ENCODE data around the gene ERC2. TPM values are rescaled to one million over a fixed set of nuclear protein-coding genes. Genes with fewer than 3 reads are reported as not detected.

The ERC2 gene
- total and polyA plus RNA-seq, 2 donors (not counting 3 experiments of a cell fraction or from before 2014, with no cell fraction given): 5.6 to 15.5 TPM

DNA sequence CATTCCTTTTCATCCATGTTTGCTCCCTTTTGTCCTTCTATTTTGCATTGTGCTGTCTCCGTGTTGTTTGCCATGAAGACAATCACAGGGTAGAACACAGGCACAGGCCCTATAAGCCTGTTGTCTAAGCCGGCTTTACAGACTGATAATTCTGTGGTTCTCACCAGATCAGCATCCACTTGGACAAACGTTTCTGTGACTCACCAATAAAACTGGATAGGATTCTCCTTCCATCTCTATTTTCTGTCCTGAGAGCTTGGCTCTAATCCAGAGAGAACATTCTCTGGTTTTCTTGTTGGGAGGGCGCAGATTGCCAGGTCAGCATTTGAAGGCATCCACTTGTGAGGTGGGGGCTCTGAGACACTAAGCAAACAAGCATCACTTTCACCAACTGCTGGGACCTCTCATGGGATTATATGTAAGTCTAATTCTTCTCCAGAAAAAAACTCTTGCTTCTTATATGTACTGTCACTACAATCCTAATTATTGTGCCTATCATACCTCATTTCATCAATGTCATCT lies 101.6 kb downstream of the ERC2 start:
- H3K4me2 ChIP-seq (ENCODE audit: insufficient read depth, low read length): no peak overlapping the region

More for the DNA sequence above, 101.6 kb downstream of the ERC2 start:
- dilution Hi-C loops (cut with MboI; ENCODE audit: extremely low pct_ligation_motif_present, low sequenced_read_pairs): no loop called here
- H3K9me1 ChIP-seq (replicated peaks; ENCODE audit: control insufficient read depth, extremely low read depth, insufficient read depth, low read length): no peaks in the 10 kb centered on the region
- no peaks in the 10 kb centered on the region for H3K4me1 ChIP-seq (ENCODE audit: control insufficient read depth, extremely low read depth, insufficient read depth, low read length)
- DNase-seq (ENCODE audit: low read depth, low spot score): no peak
- H3K79me2 ChIP-seq (ENCODE audit: control insufficient read depth, insufficient read depth, low read length): no peaks in the 10 kb centered on the region
- no peaks in the 10 kb centered on the region for H3K36me3 ChIP-seq (ENCODE audit: control insufficient read depth in 2 of 2, extremely low read depth in 1 of 2, insufficient read depth in 2 of 2, low read length in 2 of 2)
- H2AFZ ChIP-seq (ENCODE audit: low read depth, low read length): no peak overlapping the region
- no peaks in the 10 kb centered on the region for H3K27me3 ChIP-seq (ENCODE audit: control insufficient read depth in 2 of 2, insufficient read depth in 2 of 2, low read length in 2 of 2)
- no TSS peak for BruUV-seq (replicated peaks)
- H3K4me3 ChIP-seq (replicated peaks in 1 of 3; ENCODE audit: insufficient read depth in 1 of 3, low read depth in 1 of 3, low read length in 3 of 3): no peak overlapping the region
- H4K20me1 ChIP-seq (replicated peaks; ENCODE audit: control insufficient read depth, extremely low read depth, insufficient read depth, low read length): no peaks in the 10 kb centered on the region
- TF ChIP-seq POLR2AphosphoS5 (IDR thresholded peaks at IDR 0.05; ENCODE audit: insufficient read depth, low read depth, low read length) (no peak), JUN (IDR thresholded peaks at IDR 0.05; ENCODE audit: borderline replicate concordance, insufficient read depth, insufficient read length, low read depth) (no peak), EZH2 (IDR thresholded peaks at IDR 0.05; ENCODE audit: borderline replicate concordance, low read depth, low read length, severe bottlenecking) (no peak), MYC (IDR thresholded peaks at IDR 0.05; ENCODE audit: low read depth, low read length) (no peak)
- TF ChIP-seq, protein P1, sequence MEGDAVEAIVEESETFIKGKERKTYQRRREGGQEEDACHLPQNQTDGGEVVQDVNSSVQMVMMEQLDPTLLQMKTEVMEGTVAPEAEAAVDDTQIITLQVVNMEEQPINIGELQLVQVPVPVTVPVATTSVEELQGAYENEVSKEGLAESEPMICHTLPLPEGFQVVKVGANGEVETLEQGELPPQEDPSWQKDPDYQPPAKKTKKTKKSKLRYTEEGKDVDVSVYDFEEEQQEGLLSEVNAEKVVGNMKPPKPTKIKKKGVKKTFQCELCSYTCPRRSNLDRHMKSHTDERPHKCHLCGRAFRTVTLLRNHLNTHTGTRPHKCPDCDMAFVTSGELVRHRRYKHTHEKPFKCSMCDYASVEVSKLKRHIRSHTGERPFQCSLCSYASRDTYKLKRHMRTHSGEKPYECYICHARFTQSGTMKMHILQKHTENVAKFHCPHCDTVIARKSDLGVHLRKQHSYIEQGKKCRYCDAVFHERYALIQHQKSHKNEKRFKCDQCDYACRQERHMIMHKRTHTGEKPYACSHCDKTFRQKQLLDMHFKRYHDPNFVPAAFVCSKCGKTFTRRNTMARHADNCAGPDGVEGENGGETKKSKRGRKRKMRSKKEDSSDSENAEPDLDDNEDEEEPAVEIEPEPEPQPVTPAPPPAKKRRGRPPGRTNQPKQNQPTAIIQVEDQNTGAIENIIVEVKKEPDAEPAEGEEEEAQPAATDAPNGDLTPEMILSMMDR (IDR thresholded peaks at IDR 0.05; ENCODE audit: extremely low read depth in 1 of 2, insufficient read depth in 1 of 2, low read depth in 1 of 2, low read length in 2 of 2): no peak
- no peak overlapping the region for H3K27ac ChIP-seq (ENCODE audit: insufficient read depth, low read depth, low read length)
- no peak overlapping the region for H3K9ac ChIP-seq (replicated peaks; ENCODE audit: extremely low read depth, insufficient read depth, low read length)
- ChIA-PET CTCF (no interaction called here), POLR2A (no interaction called here)
- FAIRE-seq: no peak
- intact Hi-C loops (cut with micrococcal nuclease): no loop called here
- H3K9me3 ChIP-seq (replicated peaks; ENCODE audit: control insufficient read depth, insufficient read depth, low read length): no peaks in the 10 kb centered on the region
